GM12874 (cell line): ENCODE measurements around the gene FOCAD.

Experiments used
- CTCF ChIP-seq: IDR thresholded peaks from 2 replicates; pipeline ENCODE4 v1.5.1; 2011; ENCODE audit warnings: low read depth, mild to moderate bottlenecking, control low read depth, low read length, moderate library complexity; ENCODE audit not compliant: insufficient read depth

Gene FOCAD

GRCh38 chr9:20980832-20981455, 296.9 kb downstream of the FOCAD start:
- TF ChIP-seq CTCF = no peak

DNA sequence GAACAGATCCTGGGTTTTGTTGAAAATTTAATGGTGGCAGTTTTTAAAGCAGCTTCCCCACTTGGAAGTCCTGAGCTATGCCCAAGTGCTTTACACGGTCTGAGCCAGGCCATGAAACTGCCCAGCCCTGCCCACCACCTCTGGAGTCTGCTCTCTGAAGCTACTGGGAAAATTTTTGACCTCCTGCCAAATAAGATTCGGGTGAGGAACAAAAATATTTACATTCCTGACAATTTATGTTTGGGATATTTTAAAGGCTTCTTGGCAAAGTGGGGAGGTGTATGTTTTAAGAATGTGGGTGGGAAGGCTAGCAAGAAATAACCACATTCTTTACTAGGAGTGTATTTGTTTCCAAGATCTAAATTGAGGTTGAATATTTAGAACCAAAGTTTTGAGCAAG, 297.4 kb downstream of the FOCAD start:
- TF ChIP-seq CTCF = no peak

GRCh38 chr9:20984506-20984905, 300.4 kb downstream of the FOCAD start:
- TF ChIP-seq CTCF = no peak

GRCh38 chr9:20985851-20986600, 302.0 kb downstream of the FOCAD start:
- no peak for TF ChIP-seq CTCF

- TF ChIP-seq CTCF = no peak
These were observed 303.5 kb downstream of the FOCAD start for GRCh38 chr9:20987521-20987920.

DNA sequence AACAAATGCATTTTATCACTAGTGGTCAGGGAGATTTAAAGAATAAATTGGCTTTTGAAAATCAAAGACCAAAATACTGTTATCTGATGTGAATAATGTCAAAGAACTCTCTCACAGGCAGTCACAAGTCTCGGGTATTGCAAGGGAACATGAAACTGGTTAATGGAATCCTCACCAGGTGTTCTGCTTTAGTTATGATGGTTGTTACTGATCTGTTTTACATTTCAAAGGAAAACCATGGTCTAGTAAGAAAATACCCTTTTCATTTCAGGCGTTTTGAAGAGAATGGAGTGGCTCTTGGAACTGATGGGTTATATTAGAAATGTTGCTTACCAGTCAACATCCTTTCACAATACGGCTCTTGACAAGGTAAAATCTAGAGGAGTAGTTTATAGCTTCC, 304.0 kb downstream of the FOCAD start:
- TF ChIP-seq CTCF = no peak

DNA sequence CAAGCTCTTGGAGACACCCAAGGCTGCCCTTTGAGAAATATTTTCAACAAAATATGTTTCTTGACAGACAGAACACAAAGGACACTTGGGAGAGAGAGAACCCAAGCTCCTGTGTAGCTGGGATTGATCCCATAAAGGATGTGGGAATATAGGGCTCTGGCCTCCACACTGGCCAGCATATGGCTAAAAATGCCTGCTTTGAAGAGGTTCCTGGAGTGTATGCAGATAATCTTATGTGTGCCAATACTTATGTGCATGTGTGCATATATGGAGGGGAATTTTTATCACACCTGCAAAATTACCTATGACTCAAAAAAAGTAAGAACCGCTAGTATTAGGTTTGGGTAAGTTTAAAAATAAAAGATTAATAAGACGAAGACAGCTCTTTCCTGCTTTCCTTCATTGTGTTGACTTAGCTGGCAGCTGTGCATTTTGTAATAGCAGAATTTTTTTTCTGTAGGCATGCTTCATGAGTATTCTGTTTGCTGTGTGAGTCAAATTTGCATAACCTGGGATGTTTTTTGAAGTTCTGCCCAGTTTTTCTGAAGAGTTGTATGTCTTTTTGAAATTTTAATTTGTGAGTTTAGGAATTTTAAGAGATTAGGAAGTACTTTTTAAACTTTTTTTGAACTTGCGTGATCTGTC, 304.7 kb downstream of the FOCAD start:
- no peak for TF ChIP-seq CTCF
